Measurements from ENCODE around the gene PARD6B. TPM values are rescaled to one million over a fixed set of nuclear protein-coding genes. Genes with fewer than 3 reads are reported as not detected.

The PARD6B gene
- total RNA-seq, 4 donors from 2014 or later = 0.72 to 15.3 (median 2.3) TPM

DNA sequence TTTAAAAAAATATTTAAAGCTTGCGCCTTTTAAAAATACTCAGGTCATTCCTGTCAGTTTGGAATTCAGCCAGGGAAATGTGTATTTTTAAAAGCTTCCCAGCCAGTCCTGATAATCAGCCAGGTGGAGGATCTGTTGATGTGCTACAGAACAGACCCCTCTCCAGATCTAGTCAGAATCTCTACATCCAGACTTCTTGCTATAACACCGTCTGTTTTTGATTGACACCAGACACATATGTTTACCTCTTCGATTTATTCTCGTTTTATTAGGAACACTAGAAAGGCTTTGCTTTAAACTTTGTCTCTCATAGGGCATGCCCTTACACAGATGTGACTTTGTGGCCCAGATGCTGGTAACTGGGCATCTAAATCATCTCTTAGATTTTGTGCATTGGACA, 11.7 kb downstream of the PARD6B start:
- no peaks in the 10 kb centered on the region for H3K9me3 ChIP-seq
- ATAC-seq (no peak), DNase-seq (no peak)
- intact Hi-C loops (cut with DNase I; ENCODE audit: low total_unique reads) = loop anchor here (10.0 kb wide), 1 partner anchor 118 kb away; no protein-coding TSS in a partner anchor
- in situ Hi-C loops (cut with MboI; ENCODE audit: low sequenced_read_pairs in 4 of 4) = loop anchor here in 2 of 4 donors (10.0 to 25.0 kb wide), 3 partner anchors 78 to 558 kb away; no protein-coding TSS in a partner anchor
- H3K27ac ChIP-seq = peak overlapping the region; percentile 85 to 94 (median 92)
- no peak for TF ChIP-seq CTCF (IDR thresholded peaks at IDR 0.05 in 4 of 5, conservative IDR thresholded peaks at IDR 0.05 in 1 of 5)
- no peak for TF ChIP-seq POLR2A (IDR thresholded peaks at IDR 0.05)
- peaks cover 35 to 43% of the 10 kb centered on the region in 2 donors for H3K4me1 ChIP-seq
- H3K27me3 ChIP-seq = no peaks in the 10 kb centered on the region
- H3K4me3 ChIP-seq = no peak overlapping the region
- H3K36me3 ChIP-seq = no peaks in the 10 kb centered on the region

DNA sequence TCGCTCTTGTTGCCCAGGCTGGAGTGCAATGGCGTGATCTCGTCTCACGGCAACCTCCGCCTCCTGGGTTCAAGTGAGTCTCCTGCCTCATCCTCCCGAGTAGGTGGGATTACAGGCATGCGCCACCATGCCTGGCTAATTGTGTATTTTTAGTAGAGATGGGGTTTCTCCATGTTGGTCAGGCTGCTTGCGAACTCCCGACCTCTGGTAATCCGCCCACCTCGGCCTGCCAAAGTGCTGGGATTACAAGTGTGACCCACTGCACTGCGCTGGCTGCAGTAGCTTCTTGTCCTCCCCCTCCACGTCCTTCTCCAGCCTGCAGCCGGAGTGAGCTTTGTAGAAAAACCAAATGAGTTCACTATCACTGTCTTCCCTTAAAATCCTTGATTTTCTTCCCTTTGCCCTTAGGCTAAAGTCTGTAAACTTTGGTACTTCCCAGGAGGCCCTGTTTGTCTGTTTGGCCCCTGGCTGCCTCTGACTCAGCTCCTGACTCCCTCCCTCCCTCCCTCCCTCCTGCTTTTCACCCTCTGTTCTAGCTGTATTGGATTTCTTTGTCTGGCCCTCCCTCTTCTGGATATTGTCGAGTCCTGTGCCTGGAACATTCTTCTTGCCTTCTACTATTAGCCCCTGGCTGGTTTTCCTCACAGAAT, 12.9 kb downstream of the PARD6B start:
- in situ Hi-C loops (cut with MboI; ENCODE audit: low sequenced_read_pairs in 4 of 4) = loop anchor here in 2 of 4 donors (10.0 to 25.0 kb wide), 3 partner anchors 79 to 559 kb away; no protein-coding TSS in a partner anchor
- peak overlapping the region in 1 of 4 donors; percentile 33 for H3K4me3 ChIP-seq
- ATAC-seq = peak; percentile 97 to 99
- peak; percentile 85 to 86 for DNase-seq
- H3K27ac ChIP-seq = peak overlapping the region; percentile 85 to 94 (median 92)
- H3K9me3 ChIP-seq = no peaks in the 10 kb centered on the region
- H3K27me3 ChIP-seq = no peaks in the 10 kb centered on the region
- H3K4me1 ChIP-seq = peaks cover 35 to 43% of the 10 kb centered on the region in 2 donors
- no peak for TF ChIP-seq POLR2A (IDR thresholded peaks at IDR 0.05)
- peak in 4 of 5 experiments; percentile 11 to 42 (median 32) for TF ChIP-seq CTCF (IDR thresholded peaks at IDR 0.05 in 4 of 5, conservative IDR thresholded peaks at IDR 0.05 in 1 of 5)
- H3K36me3 ChIP-seq = no peaks in the 10 kb centered on the region
- intact Hi-C loops (cut with DNase I; ENCODE audit: low total_unique reads) = loop anchor here (2.0 to 10.0 kb wide), 2 partner anchors 19 to 119 kb away; no protein-coding TSS in a partner anchor

GRCh38 chr20:50745634-50746137, 14.3 kb downstream of the PARD6B start:
- peaks cover 35 to 43% of the 10 kb centered on the region in 2 donors for H3K4me1 ChIP-seq
- in situ Hi-C loops (cut with MboI; ENCODE audit: low sequenced_read_pairs in 4 of 4) = loop anchor here in 2 of 4 donors (10.0 to 25.0 kb wide), 3 partner anchors 81 to 561 kb away; no protein-coding TSS in a partner anchor
- DNase-seq = no peak
- H3K27me3 ChIP-seq = no peaks in the 10 kb centered on the region
- no peak for ATAC-seq
- no peaks in the 10 kb centered on the region for H3K9me3 ChIP-seq
- no peaks in the 10 kb centered on the region for H3K36me3 ChIP-seq
- TF ChIP-seq POLR2A (IDR thresholded peaks at IDR 0.05) (no peak), CTCF (IDR thresholded peaks at IDR 0.05 in 4 of 5, conservative IDR thresholded peaks at IDR 0.05 in 1 of 5) (no peak)
- peak overlapping the region; percentile 85 to 94 (median 92) for H3K27ac ChIP-seq
- intact Hi-C loops (cut with DNase I; ENCODE audit: low total_unique reads) = loop anchor here (1.0 to 10.0 kb wide), 4 partner anchors 21 to 558 kb away; no protein-coding TSS in a partner anchor
- no peak overlapping the region for H3K4me3 ChIP-seq

DNA sequence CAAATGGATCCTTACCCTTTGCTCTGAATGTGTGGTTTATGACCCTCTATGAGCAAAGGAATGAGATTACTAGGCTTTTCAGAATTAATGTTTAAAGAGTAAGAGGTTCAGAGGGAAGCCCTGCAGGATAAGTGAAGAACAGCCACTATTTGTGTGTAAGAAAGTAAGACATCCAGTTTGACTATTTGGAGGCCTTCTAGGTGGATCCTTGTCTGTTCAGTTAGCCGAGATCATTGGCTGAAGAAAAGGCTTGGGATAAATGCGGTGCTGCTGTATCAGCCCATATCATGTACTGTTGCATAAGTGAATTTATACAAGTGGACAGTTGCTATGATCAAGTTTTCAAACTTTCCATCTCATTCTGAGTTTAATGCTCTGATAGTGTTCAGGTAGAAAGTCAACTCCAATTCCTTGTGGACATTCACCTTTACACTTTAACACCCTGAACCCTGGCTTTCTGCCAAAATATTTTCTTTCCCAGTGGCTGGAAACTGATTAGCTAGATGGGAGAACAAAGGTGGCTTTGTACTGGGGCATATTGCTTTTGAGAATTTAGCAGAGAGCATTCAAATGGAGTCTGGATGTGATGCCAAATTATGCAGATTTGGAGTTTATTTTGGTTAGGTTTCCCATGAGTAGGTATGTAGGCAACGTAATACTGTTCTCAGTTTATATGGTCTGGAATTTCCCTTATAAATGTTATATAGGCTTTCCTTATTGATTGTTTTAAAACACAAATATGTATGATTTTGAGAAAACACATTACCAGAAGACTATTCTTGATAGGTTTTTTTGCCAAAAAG, 15.0 kb downstream of the PARD6B start:
- ATAC-seq = no peak
- intact Hi-C loops (cut with DNase I; ENCODE audit: low total_unique reads) (loop anchor here (5.0 to 10.0 kb wide), 2 partner anchors 122 to 559 kb away; no protein-coding TSS in a partner anchor), in situ Hi-C loops (cut with MboI; ENCODE audit: low sequenced_read_pairs in 4 of 4) (loop anchor here in 2 of 4 donors (10.0 to 25.0 kb wide), 3 partner anchors 82 to 562 kb away; no protein-coding TSS in a partner anchor)
- Histone ChIP-seq H3K4me1 (peaks cover 35 to 43% of the 10 kb centered on the region in 2 donors), H3K4me3 (no peak overlapping the region), H3K36me3 (no peaks in the 10 kb centered on the region), H3K27me3 (no peaks in the 10 kb centered on the region), H3K27ac (peak overlapping the region; percentile 85 to 94 (median 92)), H3K9me3 (no peaks in the 10 kb centered on the region)
- TF ChIP-seq POLR2A (IDR thresholded peaks at IDR 0.05) (no peak), CTCF (IDR thresholded peaks at IDR 0.05 in 4 of 5, conservative IDR thresholded peaks at IDR 0.05 in 1 of 5) (no peak)
- no peak for DNase-seq

Data from gastrocnemius medialis (tissue), 4 donors.